SH-SY5Y (cell line): ENCODE data around the gene DPP4.

Experiments
- GATA2 ChIP-seq: IDR thresholded peaks from 2 replicates; pipeline ENCODE4 v1.6.1; 2011; ENCODE audit warnings: mild to moderate bottlenecking, low read depth, low read length
- GATA3 ChIP-seq: IDR thresholded peaks from 2 replicates; pipeline ENCODE4 v1.6.1; 2011; ENCODE audit warnings: low read depth, mild to moderate bottlenecking, low read length, moderate library complexity

DPP4 gene

DNA sequence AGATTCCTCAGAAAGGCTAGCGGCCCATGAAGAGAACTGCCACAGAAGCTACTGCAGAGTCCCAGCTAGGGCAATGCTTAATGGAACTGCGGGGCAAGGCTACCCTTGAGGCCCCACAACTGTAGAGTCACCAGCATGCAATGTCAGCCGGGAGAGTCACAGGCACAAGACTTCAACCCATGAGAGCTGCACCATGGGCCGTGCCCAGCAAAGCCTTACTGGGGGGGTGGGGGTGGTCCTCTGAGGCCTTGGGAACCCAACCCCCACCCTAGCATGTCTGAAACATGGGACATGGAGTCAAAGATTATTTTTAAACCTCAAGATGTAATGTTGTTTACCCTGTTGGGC is 20.2 kb downstream of the DPP4 start:
- TF ChIP-seq GATA2: no peak
- TF ChIP-seq GATA3: no peak

DNA sequence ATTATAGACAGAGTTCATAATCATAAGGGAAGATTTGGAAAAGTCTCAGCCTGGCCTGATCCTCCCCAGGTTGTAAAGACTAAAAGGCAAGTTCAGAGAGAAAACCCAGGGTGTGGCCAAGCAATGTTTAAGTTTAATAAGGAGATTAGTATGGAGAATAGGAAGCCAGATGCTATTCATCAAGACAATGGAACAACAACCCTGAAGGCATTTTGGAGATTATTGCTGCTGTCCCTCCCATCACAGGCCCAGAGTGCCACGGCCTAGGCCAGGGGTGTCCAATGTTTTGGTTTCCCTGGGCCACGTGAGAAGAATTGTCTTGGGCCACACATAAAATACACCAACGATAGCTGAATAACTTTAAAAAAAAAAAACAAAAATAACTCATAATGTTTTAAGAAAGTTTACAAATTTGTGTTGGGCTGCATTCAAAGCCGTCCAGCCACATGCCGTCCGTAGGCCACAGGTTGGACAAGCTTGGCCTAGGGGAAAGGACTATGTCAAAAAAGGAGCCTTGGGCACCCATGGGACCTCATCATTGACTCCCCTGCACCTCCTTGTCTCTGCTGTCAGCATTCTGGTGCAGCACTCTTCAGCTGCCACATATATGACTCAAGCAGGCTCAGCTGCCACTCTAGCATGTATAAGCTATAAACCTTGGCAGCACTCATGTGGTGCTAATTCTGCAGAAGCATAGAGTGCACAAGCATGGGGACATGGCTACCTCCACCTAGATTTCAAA is 20.8 kb downstream of the DPP4 start:
- no peak for TF ChIP-seq GATA3
- TF ChIP-seq GATA2: no peak

- no peak for TF ChIP-seq GATA2
- TF ChIP-seq GATA3: no peak
Measured at GRCh38 chr2:162050513-162050961, 23.5 kb downstream of the DPP4 start.

DNA sequence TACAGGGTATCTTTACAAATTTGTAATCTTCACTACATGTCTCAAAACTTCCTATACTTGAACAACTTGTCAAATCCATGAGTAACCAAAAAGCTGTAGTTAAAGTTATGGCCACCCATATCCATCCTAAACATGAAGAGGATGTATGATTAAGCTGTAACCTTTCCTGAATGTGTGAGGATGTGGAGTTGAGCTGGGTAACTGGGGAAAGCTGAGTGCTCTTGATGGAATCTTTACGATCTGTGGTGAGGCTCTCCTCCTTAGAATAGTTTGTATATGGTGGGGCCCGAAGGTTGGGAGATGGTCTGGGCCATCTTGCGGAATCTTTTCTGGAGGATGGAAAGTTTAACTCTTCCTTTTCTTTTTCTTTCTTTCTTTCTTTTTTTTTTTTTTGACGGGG is 29.4 kb downstream of the DPP4 start:
- TF ChIP-seq GATA3 (no peak), GATA2 (no peak)

DNA sequence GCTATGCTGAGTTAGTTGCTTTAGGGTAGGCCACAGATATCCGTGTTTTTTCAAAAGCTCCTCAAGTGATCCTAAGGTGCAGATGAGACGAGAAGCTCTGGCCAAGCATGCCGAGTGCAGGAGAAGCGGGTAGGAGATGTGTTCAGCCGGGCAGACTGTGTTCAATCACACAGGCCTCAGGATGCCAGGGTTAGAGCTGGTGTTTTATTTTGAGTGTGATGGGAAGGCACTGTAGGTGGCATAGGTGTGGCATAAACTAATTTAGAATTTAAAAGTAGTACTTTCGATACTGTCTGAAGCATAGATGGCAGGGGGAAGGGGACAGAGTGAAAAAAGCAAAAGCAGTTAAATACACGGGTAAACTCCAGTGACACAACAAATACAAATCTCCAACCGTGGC is 30.9 kb downstream of the DPP4 start:
- TF ChIP-seq GATA3: no peak
- TF ChIP-seq GATA2: no peak

GRCh38 chr2:162041485-162041884 is 32.5 kb downstream of the DPP4 start:
- TF ChIP-seq GATA3 (no peak), GATA2 (no peak)

- no peak for TF ChIP-seq GATA3
- TF ChIP-seq GATA2: no peak
Measured at GRCh38 chr2:162038725-162039124, 35.3 kb downstream of the DPP4 start.

DNA sequence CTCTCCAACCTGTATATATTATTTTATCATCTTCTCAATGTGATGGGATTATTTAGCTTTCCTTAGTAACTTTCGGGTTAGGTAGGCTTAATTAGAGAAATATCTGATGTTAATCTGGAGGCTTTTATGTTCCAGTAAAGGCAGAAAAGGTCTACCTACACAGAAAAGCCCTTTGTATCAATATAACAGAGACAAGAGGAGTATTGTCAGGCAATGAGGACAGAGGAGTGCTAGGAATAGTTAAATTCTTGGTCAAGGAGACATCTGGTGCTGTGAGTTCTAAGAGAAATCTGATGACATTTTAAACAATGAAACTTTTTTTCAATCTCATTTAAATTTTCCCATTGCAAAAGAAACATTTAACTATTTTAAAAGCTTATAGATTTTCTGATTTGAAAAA is 36.1 kb downstream of the DPP4 start:
- no peak for TF ChIP-seq GATA2
- no peak for TF ChIP-seq GATA3

- TF ChIP-seq GATA3 (no peak), GATA2 (no peak)
Measured at GRCh38 chr2:162037028-162037795, 36.8 kb downstream of the DPP4 start.

DNA sequence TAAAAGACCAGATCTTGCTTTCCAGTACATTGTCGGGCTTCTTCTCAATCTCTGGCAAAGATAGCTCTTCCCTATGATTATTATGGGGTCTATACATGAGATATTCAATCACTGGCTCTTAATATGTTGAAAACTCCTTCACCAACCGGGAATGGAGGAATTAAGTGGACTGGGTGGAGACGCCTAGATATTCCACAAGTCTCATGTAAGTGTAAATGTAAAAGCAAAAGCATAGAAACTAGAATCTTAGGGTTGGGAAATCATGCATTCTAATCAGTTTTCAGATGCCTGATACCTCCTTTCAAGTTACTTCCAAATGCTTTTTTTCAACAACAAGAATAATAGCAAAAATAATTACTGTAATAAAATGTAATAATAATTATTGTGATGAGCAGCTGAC is 38.0 kb downstream of the DPP4 start:
- no peak for TF ChIP-seq GATA3
- no peak for TF ChIP-seq GATA2

- no peak for TF ChIP-seq GATA2
- TF ChIP-seq GATA3: no peak
Measured at GRCh38 chr2:162030363-162031190, 43.4 kb downstream of the DPP4 start.

DNA sequence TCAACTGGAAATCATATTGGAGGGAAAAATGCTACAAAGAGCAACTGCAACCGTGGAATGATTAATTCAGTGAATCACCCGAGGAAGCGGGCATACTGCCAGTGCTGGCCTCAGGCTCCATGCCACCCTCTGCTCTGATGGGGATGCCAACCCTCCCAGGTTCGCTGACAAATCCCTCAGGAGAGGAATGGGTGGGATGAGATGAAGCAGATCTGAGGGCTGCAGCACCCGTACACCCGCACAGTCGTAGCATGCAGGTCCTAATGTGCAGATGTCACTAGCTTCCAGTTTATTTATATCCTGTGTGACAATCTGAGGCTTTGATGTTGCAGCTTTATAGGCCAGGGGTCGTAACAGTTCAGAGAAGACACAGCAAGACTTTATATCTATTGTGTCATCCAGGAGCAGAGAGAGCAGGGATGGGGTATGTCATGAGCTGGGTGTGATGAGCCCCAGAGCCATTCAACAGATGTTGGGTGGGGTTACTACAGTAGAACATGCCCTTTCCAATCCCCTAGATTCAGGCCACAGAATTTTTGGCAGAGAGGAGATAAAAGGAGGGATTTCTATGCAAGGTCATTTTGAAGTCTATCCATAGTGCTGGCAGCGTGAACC is 44.6 kb downstream of the DPP4 start:
- no peak for TF ChIP-seq GATA2
- TF ChIP-seq GATA3: no peak

DNA sequence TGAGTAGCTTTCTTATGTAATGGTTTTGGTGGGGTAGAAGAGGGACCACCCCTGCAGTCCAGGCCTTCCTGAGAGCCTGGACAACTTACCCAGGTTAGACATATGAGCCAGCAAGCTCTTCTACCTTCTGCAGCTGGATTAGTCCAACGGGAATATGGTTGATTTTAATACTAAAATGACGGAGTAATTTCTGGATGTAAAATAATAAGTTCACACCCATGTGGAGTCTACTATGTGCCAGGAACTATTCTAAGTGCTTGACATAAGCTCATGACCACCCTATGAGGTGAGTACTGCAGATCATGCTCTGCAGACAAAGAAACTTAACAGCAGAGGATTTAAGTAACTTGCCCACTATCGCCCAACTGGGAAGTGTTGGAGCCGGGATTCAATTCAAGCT is 45.5 kb downstream of the DPP4 start:
- TF ChIP-seq GATA3 (no peak), GATA2 (no peak)
